GM18907 (cell line): ENCODE measurements around the gene DTNBP1.

Experiments
- ATAC-seq: cut with Tn5 transposase; IDR thresholded peaks from one replicate; pipeline ENCODE4 v1.9.1; 2021; ENCODE audit warnings: mild to moderate bottlenecking, moderate library complexity; ENCODE audit not compliant: unreplicated experiment

The DTNBP1 gene

DNA sequence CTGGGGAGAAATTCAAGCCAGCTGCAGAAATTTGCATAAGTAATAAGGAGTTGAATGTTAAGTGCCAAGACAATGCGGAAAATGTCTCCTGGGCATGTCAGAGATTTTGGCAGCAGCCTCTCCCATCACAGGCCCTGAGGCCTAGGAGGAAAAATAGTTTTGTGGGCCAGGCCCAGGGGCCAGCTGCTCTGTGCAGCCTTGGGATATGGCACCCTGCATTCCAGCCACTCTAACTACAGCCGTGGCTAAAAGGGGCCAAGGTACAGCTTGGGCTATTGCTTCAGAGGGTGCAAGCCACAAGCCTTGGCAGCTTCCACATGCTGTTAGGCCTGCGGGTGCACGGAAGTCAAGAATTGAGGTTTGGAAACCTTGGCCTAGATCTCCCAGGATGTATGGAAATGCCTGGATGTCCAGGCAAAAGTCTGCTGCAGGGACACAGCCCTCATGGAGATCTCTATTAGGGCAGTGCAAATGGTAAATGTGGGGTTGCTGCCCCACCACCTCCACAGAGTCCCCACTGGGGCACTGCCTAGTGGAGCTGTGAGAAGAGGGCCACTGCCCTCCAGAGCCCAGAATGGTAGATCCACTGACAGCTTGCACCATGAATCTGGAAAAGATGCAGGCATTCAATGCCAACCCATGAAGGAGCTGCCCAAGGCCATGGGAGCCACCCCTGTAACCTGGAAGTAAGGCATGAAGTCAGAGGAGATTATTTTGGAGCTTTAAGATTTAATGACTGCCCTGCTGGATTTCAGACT lies 126.5 kb downstream of the DTNBP1 start:
- no peak for ATAC-seq

DNA sequence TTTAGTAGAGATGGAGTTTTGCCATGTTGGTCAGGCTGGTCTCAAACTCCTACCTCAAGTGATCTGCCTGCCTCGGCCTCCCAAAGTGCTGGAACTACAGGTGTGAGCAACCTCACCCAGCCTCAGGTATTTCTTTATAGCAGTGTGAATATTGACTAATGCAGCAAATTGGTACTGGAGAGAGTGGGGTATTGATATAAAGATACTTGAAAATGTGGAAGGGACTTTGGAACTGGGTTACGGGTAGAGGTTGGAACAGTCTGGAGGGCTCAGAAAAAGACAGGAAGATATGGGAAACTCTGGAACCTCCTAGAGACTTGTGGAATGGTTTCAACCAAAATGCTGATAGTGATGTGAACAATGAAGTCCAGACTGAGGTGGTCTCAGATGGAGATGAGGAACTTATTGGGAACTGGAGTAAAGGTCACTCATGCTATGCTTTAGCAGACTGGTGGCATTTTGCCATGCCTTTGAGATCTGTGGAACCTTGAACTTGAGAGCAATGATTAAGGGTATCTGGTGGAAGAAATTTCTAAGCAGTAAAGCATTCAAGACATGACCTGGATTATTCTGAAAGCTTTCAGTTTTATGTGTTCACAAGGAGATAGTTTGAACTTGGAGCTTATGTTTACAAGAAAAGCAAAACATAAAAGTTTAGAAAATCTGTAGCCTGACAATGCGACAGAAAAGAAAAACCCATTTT lies 127.2 kb downstream of the DTNBP1 start:
- ATAC-seq: no peak

DNA sequence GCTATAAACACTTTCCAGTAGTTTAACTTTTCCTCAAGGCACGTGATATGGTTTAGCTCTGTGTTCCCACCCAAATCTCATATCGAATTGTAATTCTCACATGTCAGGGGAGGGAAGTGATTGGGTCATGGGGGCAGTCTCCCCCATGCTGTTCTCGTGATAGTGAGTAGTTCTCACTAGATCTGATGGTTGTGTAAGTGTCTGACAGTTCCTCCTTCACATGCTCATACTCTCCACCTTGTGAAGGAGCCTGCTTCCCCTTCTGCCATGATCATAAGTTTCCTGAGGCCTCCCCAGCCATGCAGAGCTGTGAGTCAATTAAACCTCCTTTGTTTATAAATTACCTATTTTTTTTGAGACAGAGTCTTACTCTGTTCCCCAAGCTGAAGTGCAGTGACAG lies 127.9 kb downstream of the DTNBP1 start:
- no peak for ATAC-seq

DNA sequence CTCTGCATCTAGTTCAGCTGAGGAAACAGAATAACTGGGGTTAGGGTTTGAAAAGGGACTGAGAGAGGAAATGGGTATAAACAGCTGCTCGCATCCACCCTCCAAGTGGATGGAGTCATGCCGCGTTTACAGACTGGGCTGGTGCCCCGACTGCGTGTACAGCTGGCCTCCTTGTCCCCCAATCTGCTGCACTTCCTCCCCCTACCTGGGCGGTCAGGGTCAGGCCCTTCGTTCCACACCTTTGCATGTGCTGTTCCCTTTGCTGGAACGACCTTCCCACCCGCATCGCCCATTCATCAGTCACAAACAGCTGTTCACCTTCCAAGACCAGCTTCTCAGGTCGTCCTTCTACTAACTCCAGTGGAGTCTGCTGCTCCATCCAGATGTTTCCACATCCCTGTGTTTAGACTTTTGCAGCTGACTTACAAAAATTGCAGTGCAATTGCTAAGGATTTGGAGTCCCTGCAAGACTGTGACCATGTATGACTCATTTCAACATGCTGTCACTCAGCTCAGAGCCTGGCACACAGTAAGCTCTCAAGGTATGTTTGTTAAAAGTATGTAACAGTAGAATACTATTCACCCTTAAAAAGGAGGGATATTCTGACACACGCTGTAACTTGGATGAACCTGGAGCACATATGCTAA lies 129.3 kb downstream of the DTNBP1 start:
- no peak for ATAC-seq

DNA sequence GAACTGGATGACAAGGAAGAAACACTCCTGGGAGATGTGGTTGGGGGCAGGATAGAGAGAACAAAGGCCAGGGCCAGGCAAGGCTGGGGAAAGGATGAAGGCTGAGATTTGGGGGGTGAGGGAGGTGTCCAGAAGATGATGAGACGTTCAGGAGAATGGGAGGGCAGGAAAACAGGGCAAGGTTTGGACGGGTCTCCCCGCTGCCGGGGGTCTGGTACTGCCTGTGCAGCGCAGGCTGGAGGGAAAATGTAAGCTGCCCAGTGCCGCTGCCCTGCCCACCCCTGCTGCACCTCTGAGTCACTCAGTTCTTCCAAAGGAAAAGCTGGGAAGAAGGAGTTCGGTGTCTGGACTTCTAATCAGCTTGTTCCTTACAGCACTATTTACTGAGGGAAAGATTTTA lies 130.9 kb downstream of the DTNBP1 start:
- no peak for ATAC-seq

DNA sequence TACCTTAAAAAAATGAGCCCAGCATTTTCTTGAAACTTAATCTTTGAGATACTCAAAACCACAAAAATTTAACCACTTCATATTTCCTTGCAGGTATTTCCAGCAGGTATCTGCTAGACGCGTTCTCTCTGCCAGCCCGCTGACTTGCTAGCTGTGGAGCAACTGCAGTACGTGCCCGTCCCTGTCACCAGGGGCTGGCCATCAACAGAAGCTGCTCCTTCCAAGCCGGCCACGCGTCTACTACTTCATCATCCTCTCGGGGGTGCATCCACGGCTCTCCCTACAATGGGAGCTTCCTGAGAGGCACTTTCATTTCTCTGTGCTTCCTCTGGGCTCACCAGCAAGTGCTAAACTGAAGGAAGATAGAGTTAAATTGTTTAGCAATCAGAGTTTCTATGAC lies 132.4 kb downstream of the DTNBP1 start:
- ATAC-seq: no peak

DNA sequence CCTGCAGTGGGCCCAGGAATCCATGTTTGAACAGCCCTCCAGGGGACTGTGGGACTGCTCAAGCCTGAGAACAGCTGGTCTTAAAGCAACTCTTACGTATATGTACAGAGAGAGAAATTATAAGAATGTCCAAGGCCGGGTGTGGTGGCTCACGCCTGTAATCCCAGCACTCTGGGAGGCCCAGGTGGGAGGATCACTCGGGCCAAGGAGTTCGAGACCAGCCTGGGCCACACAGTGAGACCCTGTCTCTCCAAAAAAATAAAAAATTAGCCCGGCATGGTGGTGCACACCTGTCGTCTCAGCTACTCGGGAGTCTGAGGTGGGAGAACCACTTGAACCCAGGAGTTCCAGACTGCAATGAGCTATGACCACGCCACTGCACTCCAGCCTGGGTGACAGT lies 134.0 kb downstream of the DTNBP1 start:
- no peak for ATAC-seq

DNA sequence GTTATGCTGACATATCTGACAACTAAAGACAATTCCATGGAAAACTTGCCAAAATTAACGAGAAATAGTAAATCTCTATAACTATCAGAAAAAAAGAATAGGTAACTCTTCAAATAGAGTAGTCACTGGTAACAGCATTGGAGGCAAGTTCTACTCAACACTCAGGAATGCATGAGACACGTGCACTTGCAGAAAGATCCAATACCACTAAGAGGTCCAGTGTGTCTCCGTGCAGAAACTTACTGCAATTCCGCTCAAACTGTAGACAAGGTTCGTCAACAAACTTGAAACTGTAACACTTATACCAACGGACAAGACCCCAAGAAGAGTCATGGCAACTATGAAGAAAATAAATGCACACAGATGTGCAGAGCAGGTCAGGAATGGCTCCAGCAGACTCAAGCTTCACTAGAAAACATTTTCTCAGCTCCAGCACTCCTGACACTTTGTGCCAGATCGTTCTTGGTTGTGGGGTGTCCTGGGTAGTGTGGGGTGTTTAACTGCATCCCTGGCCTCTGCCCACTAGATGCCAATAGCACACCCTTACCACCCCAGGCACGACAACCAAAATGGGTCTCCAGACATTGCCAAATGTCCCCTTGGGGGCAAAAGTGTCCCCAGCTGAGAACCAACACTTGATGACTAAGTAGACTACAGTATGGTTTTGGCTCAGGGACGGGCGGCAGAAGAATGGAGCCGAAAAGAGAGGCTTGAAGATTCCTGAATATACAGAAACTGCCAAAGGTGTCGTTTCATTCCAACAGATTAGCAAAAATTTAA lies 134.8 kb downstream of the DTNBP1 start:
- ATAC-seq: no peak

DNA sequence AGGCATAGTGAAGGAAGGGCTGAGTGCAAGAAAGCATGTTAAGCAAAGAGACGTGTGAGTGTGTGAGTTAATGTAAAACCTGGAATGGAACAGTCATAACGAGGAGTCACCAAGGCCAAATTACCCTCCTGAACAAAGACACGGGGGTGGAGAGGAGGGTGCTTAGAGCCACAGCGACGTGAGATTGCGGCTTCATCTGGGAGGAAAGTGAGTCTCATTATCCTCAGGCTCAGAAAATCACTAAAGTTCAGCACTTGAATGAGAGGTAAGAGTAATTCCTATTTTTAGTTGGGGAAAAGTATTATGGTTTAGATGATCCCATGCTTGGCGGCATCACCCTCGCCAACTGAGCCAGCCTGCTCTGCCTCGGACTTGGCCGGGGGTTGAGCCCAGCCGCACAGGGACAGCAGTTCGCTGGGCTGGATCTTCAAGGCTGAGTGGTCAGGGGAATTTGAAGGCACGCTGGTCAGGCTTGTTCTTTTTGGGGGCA lies 136.6 kb downstream of the DTNBP1 start:
- no peak for ATAC-seq

DNA sequence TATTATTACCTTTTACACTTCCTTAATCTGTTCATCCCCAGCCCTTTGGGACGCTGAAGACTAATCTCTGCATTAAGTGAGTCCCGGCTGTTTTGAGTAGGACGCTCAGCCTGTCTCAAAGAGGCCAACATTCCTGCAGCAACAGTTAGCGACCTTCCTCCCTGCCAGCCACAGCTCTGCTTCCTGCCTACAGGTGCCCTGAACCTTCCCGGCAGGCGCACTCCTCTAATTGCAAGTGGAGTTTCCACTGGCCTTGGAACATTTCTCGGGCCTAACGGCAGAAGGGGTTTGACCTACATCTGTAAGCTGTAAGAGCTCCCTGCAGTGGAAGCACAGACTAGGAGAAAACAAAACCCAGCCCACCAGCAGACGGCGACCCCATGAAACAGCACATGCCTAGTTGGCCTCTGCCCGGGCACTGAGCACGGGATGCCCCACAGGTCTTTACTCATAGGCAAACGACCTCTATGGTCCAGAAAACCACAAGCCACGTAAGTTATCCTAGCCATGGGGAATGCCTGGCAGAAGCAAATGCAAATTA lies 137.9 kb downstream of the DTNBP1 start:
- no peak for ATAC-seq

DNA sequence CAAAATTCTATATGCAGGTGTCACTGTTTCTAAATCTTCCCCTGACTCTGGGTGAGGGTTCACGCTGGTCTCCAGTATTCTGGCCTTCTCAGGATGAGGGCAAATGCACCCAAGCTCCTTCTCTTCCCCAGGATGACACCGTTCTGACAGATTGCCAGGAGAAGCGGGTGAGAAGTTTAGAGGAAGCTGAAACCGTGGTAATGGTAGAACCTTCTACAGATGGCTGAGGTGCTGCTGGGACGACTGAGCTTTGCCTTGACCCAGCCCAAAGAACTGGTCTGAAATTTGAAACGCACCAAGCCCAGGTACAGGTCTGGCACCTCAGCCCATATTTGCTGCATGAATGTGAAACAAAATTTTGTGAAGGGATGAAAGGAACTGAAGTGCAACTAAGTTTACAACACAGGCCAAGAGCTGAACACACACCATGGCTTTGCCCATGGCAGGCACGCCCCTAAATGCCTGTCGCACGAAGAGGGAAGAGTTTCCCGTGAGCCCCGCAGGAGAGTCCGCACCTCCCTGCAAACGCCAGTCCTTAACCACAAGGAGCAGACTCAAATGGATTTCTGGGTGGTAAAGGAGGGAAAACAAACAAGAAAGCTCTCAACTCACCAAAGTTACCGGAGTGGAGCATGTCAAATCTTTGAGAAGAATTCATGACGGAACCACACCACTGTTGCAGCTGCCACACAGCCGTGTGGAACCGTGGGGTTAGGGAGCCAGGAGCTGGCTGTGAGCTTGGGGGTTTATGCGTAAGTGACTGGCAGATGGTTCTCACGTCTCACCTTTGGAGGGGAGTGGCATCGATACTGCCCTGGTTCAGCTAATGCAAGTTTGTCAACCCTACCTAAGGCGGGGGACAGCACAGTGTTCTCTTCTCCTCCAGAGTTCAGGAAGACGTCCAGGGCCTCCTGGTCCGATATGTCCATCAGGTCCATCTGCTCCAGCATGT lies 138.9 kb downstream of the DTNBP1 start:
- no peak for ATAC-seq

DNA sequence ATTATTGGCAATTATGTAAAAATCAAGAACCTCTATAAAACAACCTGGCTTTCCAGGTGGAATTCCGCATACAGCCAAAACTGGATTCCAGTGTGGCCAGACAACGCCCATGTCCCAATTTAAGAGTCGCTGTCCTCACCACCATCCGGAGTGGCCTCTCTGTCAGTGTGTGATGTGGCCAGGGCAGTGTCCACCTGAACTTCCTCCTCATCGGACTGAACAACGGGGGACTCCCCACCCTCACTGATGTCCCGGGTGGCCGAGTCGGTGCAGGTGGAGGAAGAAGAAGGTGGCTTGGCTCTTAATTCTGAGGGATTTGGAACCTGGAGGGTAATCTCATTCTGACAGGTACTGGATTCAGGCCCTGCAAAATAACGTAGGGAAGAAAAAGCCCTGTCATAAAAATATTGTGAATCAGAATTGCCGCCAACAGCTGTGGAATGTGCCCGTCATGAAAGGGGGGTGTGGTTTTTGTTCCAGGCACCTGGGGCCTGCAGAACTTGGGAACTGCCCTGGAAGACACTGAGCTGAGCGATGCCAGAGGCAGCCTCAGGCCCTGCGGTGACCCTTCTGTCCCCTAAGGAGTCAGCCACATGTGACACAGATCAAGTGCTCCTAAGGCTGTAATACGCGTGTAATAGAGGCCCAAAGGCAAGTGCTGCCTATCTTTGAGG lies 139.8 kb downstream of the DTNBP1 start:
- ATAC-seq: no peak

DNA sequence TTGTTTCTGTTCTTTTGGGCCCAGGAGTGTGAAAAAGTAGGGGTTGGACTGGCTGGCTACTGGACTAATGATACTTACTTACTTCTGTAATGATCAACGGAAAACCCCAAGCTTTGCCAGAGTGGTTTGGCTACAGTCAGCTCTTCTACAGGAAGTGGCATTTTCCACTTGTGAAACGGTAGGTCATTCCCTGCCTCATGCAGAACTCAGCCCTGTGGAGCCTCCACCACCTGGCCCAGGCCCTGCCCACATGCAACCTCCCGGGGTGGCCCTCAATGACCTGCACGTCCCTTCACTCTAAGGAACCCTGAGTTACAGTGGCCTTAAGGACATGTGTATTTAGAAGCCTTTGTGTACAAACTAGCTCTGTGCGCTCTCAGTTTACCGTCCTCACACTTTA lies 140.4 kb downstream of the DTNBP1 start:
- ATAC-seq: peak; percentile 53

DNA sequence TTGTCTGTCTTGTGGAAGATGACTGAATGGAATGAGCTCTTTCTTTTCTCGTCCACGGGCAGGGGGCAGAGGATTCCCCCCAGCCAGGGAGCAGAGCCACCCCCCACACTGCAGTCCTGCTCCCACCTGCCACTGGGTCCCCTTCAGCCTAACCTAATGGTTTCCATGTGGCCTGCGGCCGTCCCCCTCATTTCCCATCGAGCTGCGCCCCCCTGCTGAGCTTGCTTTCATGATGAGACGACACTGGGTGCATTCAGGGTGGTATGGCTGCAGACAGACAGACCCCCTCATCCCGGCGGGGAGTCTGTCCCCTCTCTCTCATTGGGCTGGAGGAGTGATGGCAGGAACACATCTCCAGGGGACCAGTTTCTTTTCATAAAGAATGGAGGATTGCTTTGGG lies 140.8 kb downstream of the DTNBP1 start:
- ATAC-seq: no peak

DNA sequence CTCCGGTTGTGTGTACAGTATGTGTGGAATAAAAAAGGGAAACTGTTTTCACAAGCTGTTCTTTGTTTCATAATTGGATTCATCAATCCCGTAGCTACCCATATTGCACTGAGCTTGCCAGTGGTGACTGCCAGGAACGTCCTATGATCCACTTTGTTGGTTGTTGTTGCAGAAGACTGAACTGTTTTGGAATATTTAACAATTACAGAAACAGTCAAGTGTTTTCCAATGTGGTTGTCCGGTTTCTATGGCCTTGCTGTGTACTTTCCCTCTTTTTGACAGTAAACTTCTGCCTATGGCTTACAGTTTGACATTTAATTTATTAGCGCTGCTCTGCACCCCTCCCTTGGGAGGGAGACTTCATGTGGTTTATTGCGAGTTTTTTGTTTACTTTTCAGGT lies 141.2 kb downstream of the DTNBP1 start:
- no peak for ATAC-seq

DNA sequence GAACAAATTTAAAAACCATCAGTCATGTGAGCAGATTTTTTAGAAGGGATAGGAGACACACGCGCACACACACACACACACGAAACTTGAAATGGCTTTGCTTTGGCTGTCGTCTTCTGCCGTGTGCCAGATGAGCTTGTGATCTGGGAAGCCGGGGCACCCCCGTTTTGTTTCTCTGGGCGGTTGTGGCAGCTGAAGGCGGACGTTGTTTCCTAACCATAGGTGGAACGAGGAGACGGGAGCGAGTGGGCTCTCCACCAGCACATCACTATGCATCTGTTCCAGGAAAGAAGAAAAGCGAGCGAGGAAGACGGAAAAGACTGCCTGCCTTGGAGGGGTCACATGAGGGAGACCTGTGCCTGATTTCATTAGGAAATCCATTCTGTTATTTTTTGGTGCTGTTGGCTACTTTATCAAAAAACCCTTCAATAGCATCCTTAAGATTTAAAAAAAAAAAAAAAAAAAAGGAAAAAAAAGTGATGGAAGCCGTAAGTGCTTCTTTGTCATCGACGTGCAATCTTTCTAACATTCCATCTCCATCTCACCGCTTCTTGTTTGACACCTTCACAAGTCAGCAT lies 142.1 kb downstream of the DTNBP1 start:
- ATAC-seq: no peak

DNA sequence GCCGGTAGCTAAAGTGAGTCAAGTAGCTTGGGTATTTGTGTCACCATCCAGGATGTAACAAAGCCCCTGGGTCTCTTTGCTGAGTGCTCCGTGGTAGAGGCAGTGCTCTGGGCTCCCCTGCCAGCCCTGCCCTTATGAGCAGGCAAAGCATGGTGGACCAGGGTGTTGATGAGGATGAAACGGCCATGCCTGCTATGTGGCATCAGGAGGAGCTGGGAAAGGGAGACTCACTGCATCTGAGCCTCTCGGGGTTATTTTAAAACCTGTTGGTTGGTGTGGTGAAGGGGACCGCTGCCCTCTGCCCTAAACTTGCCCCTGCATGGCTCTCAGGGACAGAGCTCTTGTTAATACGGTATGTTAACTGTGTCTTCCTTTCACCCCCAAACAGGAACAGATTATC lies 143.1 kb downstream of the DTNBP1 start:
- ATAC-seq: no peak

DNA sequence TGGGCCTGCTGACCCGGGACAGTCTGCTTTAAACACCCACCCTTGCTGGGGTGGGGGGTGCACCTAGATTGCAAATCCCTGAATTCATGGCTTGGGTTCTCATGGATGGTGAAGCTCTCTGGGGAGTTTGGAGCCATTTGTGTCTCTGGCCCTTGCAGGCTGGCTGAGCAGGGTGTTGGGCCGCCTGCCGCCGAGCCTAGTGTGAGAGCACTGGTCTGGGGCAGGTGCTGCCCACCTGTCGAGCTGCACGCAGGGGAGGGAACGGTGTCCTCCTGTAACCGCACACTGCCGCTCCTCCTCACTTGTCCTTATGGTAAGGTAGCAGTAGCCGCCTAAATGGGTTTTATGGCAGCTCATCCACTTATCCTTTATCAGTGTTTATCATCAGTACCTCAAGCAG lies 143.9 kb downstream of the DTNBP1 start:
- no peak for ATAC-seq

DNA sequence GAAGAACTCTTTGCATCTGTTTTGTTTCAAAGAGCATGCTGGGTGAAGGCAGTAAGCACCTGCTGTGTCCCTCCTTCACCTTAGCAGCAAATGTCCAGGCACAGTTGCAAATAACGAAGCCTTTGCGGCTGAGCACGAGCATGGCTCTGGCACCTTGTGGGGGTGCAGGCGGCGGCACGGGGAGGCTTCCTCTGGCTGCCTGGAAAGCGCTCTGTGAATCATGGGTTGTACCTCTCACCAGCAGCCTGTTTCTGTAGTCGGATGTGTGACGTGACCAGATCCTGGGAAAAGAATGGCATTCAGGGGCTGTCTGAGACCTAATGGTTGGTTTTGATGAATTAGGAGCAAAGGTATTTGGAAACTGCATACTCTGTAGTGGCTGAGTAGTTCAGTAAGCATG lies 144.8 kb downstream of the DTNBP1 start:
- ATAC-seq: no peak
